Fibroblast of villous mesenchyme (primary cell): ENCODE results near the gene DDX47. TPM values are rescaled to one million over a fixed set of nuclear protein-coding genes. Genes with fewer than 3 reads are reported as not detected.
"Not testable (repeated sequence)": the region's sequence is repeated elsewhere in the genome, so short reads cannot be mapped to it uniquely, and the experiment has no call there.

ENCODE experiments used
- DNase-seq: peaks from one replicate; pipeline ENCODE4 v3.0.0-alpha.2; 2010; ENCODE audit warnings: low read depth
- H3K4me3 ChIP-seq: 2 replicates; pipeline ENCODE4 v1.5.1; 2011; ENCODE audit warnings: low read depth, mild to moderate bottlenecking, low read length
- CTCF ChIP-seq: IDR thresholded peaks from 2 replicates; pipeline ENCODE4 v1.5.1; 2012; ENCODE audit warnings: low read depth, mild to moderate bottlenecking, low read length; ENCODE audit not compliant: insufficient read depth
- total RNA-seq: library from RNA; depleted of rRNA; stranded (reverse); fragments of >200 nt; gene quantifications from 2 replicates; pipeline ENCODE4 v1.2.3, GENCODE V29; 2012

The DDX47 gene
- total RNA-seq, 1 donor = 118 TPM

GRCh38 chr12:12837025-12837812, 24.1 kb downstream of the DDX47 start:
- TF ChIP-seq CTCF = peak; percentile 69
- H3K4me3 ChIP-seq = no peak overlapping the region
- peak; percentile 82 for DNase-seq

GRCh38 chr12:12837813-12838153, 24.6 kb downstream of the DDX47 start:
- DNase-seq = no peak
- no peak overlapping the region for H3K4me3 ChIP-seq
- TF ChIP-seq CTCF = no peak

GRCh38 chr12:12839003-12839395, 25.9 kb downstream of the DDX47 start:
- peak; percentile 36 for DNase-seq
- H3K4me3 ChIP-seq = no peak overlapping the region
- TF ChIP-seq CTCF = no peak

GRCh38 chr12:12839439-12839838, 26.3 kb downstream of the DDX47 start:
- not testable (repeated sequence) for DNase-seq

GRCh38 chr12:12839873-12840579, 26.9 kb downstream of the DDX47 start:
- TF ChIP-seq CTCF = no peak
- DNase-seq = peak; percentile 81
- no peak overlapping the region for H3K4me3 ChIP-seq

More at GRCh38 chr12:12839439-12839838, 26.3 kb downstream of the DDX47 start:
- not testable (repeated sequence) for H3K4me3 ChIP-seq

- DNase-seq = no peak
- no peak for TF ChIP-seq CTCF
- H3K4me3 ChIP-seq = no peak overlapping the region
Measured at GRCh38 chr12:12840580-12840899, 27.4 kb downstream of the DDX47 start.

- H3K4me3 ChIP-seq, DNase-seq: not testable (repeated sequence)
Measured at GRCh38 chr12:12841428-12841827, 28.3 kb downstream of the DDX47 start.

- no peak for DNase-seq
Measured at GRCh38 chr12:12845794-12846243, 32.7 kb downstream of the DDX47 start.

GRCh38 chr12:12846780-12847179, 33.6 kb downstream of the DDX47 start:
- H3K4me3 ChIP-seq, DNase-seq: not testable (repeated sequence)

More at GRCh38 chr12:12845794-12846243, 32.7 kb downstream of the DDX47 start:
- TF ChIP-seq CTCF = no peak
- no peak overlapping the region for H3K4me3 ChIP-seq
